HG03571 (cell line): ENCODE results near the gene SMIM44.

ENCODE experiments used
- ATAC-seq: cut with Tn5 transposase; IDR thresholded peaks from one replicate; pipeline ENCODE4 v1.9.1; 2021; ENCODE audit not compliant: unreplicated experiment

SMIM44 gene

GRCh38 chr19:3478409-3479176, 4.6 kb downstream of the SMIM44 start:
- no peak for ATAC-seq

DNA sequence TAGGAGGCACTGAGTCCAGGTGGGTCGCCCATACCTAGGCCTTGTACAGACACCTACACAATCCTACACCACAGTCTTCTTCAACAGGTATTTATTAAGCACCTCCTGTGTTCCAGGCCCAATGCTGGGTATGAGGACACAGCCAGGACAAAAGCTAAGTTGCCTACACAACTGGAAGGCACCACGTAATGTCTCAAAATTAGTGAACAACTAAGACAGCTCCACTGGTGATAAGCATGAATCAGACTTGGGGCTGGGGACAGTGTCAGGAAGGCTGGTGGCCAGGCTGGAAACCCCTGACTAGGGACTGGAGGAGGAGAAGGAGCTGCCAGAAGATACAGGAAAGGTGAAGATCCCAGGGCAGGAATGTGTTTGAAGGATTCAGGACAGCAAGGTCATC, 5.3 kb downstream of the SMIM44 start:
- ATAC-seq = no peak

DNA sequence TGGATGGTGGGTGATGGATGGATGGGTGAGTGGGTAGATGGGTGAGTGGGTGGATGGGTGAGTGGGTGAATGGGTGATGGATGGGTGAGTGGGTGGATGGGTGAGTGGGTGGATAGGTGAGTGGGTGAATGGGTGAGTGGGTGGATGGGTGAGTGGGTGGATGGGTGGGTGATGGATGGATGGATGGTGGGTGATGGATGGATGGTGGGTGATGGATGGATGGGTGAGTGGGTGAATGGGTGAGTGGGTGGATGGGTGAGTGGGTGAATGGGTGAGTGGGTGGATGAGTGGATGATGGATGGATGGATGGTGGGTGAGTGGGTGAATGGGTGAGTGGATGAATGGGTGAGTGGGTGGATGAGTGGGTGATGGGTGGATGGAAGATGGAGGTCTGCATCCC, 5.7 kb downstream of the SMIM44 start:
- ATAC-seq = no peak

DNA sequence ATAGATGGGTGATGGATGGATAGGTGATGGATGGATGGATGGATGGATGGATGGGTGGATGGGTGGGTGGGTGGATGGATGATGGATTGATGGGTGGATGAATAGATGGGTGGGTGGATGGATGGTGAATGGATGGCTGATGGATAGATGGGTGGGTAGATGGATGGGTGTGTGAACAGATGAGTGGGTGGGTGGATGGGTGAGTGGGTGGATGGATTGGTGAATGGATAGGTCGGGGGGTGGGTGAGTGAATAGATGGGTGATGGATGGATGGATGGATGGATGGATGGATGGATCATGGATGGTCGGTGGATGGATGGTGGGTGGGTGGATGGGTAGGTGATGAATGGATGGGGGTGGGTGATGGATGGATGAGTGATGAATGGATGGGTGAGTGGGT, 6.4 kb downstream of the SMIM44 start:
- ATAC-seq = no peak

DNA sequence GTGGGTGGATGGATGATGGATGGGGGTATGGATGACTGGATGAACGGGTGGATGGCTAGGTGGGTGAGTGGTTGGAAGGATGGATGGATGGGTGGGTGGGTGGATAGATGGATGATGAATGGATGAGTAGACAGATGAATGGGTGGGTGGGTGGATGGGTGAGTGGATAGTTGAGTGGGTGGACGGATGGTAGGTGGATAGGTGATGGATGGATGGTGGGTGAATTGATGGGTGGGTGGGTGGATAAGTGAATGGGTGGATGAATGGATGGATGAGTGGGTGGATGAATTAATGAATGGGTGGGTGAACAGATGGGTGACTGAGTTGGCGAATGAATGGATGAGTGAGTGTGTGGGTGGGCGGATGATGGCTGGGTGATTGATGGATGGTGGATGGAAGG, 7.8 kb downstream of the SMIM44 start:
- no peak for ATAC-seq

- ATAC-seq = no peak
Observed at GRCh38 chr19:3474614-3475013, 8.6 kb downstream of the SMIM44 start.

- ATAC-seq = no peak
Observed at GRCh38 chr19:3474010-3474409, 9.2 kb downstream of the SMIM44 start.

GRCh38 chr19:3471954-3472655, 11.1 kb downstream of the SMIM44 start:
- ATAC-seq = no peak

GRCh38 chr19:3470500-3471128, 12.6 kb downstream of the SMIM44 start:
- no peak for ATAC-seq

DNA sequence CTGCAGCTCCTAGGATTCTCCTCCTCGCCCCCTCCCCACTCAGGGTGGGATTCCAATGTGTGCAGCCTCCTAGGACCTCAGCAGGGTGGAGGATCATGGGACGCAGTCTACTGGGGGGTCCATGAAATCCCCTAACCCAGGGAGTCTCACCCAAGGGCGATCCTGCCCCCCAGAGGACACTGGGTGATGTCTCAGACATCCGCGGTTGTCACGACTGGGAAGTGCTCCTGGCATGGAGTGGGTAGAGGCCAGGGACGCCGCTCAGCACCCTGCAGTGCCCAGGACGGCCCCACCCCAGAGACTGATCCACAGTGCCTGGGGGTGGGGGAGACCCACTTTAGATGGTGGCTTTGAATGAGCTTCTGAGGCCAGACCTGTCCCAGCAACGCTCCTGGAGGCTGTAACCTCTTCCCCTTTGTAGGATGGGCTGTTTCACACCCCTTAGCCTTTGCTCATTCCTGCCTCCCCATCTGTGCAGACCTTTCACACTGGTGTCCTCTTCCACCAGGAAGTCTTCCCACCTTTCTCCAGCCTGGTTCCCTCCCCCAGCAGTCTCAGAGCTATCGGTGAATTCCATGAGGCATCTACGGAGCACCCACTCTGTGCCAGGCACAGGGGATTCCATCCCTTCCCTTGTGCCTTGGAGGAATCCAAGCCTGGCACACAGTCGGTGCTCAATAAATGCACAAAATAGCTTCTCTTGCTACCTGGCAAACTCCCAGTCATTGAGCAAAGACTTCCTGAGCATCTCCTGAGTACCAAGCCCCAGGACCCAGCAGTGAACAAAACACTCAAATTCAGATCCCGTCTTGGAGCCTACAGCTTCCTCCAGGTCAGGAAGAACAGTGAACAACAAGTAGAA, 13.4 kb downstream of the SMIM44 start:
- ATAC-seq = no peak

DNA sequence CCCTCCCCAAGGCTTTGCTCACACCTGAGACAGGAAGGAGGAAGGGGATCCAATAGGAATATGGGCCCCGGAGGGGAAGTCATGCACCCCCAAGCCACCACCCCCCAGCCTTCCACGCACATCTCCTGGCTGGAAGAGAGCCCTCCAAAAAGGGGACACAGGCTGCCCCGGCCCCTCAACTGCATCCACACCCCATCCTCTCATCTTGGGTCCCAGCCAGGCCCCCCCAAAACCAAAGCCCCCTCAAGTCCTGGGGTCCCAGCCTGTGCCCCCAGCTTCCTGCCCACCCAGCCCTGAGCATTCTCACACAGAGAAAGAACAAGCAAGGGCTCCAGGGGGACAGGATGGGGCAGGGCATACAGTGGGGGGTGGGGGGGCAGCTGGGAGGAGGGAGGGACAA, 15.0 kb downstream of the SMIM44 start:
- ATAC-seq = no peak

GRCh38 chr19:3467437-3468198, 15.6 kb downstream of the SMIM44 start:
- no peak for ATAC-seq

GRCh38 chr19:3466635-3467034, 16.6 kb downstream of the SMIM44 start:
- no peak for ATAC-seq

DNA sequence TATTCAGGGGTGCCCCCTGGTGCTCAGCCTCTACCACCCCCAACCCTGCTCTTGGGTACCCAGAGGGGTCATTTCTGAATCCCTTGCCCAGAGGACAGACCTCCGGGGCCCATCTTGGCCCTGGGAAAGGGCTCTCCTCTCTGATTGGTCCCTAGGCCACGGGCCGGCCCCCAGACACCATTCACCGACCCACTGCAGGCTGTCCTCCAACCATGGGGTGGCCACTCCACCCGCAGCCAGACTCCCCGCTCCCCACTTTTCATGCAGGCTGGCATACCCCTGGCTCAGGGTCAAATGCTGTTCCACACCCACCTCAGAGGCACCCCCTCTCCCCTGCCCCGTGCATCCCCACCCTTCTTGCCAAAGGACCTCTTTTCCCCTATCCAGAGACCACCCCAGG, 17.7 kb downstream of the SMIM44 start:
- no peak for ATAC-seq

DNA sequence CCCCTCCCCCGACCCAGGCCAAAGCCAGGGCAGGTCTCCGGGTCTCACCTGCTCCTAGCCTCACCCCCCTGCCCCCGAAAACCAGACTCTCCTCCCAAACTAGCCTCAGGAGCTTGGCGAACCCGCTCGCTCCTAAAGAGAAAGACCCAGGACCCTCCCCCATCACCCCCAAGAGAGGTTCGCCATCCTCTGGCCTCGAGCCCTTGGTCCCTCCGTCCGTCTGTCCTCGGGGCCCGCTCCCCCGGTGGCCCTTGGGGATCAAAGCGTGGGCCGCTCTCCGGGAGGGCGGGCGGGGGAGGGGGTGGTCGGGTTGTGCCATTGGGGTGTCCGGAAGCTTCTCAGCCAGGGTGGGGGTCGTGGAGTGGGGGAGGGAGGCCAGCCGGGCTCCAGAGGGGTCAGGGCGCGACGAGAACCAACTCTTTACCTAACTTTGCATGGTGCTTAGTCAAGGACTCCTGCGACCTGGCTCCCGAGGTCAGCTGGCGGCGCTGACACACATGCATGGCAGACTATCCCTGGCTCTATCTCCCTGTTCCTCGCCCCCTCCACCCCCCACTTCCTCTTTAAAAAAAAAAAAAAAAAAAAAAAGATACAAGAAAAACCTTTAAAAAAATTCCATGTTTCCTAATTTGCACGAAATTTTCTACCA, 18.5 kb downstream of the SMIM44 start:
- no peak for ATAC-seq

DNA sequence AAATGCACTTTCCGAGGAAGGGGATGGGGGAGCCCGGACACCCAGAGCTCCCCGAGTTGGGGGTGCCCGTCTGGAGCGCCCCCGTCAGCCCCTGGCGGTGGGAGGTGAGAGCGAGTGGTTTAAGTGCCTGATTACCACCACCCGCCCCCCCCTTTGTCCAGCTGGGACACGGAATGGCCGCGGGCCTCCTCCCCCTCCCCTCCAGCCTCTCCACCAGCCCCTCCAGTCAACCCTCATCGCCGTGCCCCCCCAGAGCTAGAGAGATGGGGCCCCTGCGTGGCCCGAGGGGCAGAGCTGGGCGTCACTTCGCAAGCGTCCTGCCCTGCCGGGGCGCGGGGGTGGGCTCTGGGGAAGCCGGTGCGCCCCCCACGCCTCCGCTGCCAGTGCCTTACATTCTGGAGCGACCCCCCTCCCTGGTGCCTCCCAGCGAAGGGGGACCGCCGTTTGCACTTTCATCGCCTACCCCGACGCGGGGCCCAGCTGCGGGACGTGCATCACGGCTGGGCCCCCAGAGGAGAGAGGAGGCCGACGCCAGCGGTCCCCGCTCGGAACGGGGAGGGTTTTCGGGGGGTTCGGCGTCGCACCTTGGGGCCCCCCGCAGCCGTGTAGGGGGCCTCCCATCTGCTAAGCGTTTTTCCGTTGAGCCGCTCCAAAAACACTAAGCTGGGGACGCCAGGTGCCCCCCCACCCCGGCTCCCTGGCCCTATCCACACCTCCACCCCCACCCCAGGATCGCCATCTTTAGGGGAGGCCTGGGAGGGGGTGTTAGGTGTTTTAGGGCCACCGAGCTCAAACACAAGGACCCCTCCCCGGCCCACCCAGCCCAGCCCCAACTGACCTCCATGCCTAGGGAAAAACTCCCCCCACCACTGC, 19.3 kb downstream of the SMIM44 start:
- ATAC-seq = no peak

- ATAC-seq = no peak
Observed at GRCh38 chr19:3462991-3463713, 20.1 kb downstream of the SMIM44 start.

GRCh38 chr19:3459965-3460582, 23.2 kb downstream of the SMIM44 start:
- ATAC-seq = no peak
